Measurements from ENCODE around the gene PRKN. TPM values are rescaled to one million over a fixed set of nuclear protein-coding genes. Genes with fewer than 3 reads are reported as not detected.

The PRKN gene
- total and polyA plus RNA-seq, 9 of the 15 experiments (the other 6 are each of a cell fraction or from before 2014, with no cell fraction given) = 0.03 to 0.96 (median 0.15) TPM; not detected in 2

- Histone ChIP-seq H2AFZ (ENCODE audit: low read depth, low read length) (no peak overlapping the region), H3K79me2 (ENCODE audit: control insufficient read depth, insufficient read depth, low read length) (no peaks in the 10 kb centered on the region), H3K9ac (ENCODE audit: insufficient read depth in 1 of 2, low read depth in 2 of 2, low read length in 2 of 2) (no peak overlapping the region), H3K9me1 (ENCODE audit: control insufficient read depth, insufficient read depth, low read length) (no peaks in the 10 kb centered on the region), H3K9me3 (replicated peaks; ENCODE audit: control insufficient read depth, insufficient read depth, low read depth, low read length) (no peaks in the 10 kb centered on the region), H3K27me3 (ENCODE audit: control insufficient read depth in 2 of 2, insufficient read depth in 2 of 2, low read length in 2 of 2) (peaks cover 18 to 32% of the 10 kb centered on the region in 2 experiments; a peak in 4 of 5 replicates), H3K4me3 (no peak overlapping the region), H3K4me1 (replicated peaks in 1 of 2; ENCODE audit: control insufficient read depth in 2 of 2, insufficient read depth in 2 of 2, low read length in 2 of 2) (no peaks in the 10 kb centered on the region), H3K4me2 (ENCODE audit: insufficient read depth, low read length) (no peak overlapping the region), H4K20me1 (replicated peaks; ENCODE audit: control insufficient read depth, insufficient read depth, low read length) (no peaks in the 10 kb centered on the region), H3K36me3 (ENCODE audit: control insufficient read depth, insufficient read depth, low read length) (no peaks in the 10 kb centered on the region), H3K27ac (ENCODE audit: extremely low read depth, low read depth, low read length) (no peak overlapping the region)
- TF ChIP-seq RBM25 (IDR thresholded peaks at IDR 0.05; ENCODE audit: low read depth, low read length, severe bottlenecking) = peak; percentile 44
- TF ChIP-seq CREB1 (IDR thresholded peaks at IDR 0.05) = no peak
- no peak for TF ChIP-seq CREB1 (CRISPR knock-in tag; IDR thresholded peaks at IDR 0.05)
- CTCF ChIA-PET (ENCODE audit: low intra/inter-chr PET ratio) = no interaction called here
- FAIRE-seq (no peak), ATAC-seq (peak; percentile 32; the same call in 1 of the 3 replicates), DNase-seq (ENCODE audit: extremely low read depth in 1 of 4, low spot score in 3 of 4) (no peak)
- WGBS (ENCODE audit: insufficient coverage, low coverage, missing lambda C conversion rate) = 3% methylated on average over 14 of the region's 14 CpGs
- BruUV-seq (replicated peaks) = no TSS peak
- in situ Hi-C loops (cut with MboI) = no loop called here
- POLR2A ChIA-PET = interaction anchor here (0.6 kb wide), 1 partner anchor 1577 kb away, joined by 5 read pairs; no protein-coding TSS in a partner anchor
- intact Hi-C loops (cut with micrococcal nuclease) = no loop called here
Observed at GRCh38 chr6:161838306-161839035, 889.1 kb downstream of the PRKN start.

- WGBS (ENCODE audit: insufficient coverage, low coverage, missing lambda C conversion rate) = 4% methylated on average over 2 of the region's 2 CpGs
- no TSS peak for BruUV-seq (replicated peaks)
- H3K9me1 ChIP-seq (ENCODE audit: control insufficient read depth, insufficient read depth, low read length) = no peaks in the 10 kb centered on the region
- H2AFZ ChIP-seq (ENCODE audit: low read depth, low read length) = no peak overlapping the region
- FAIRE-seq = no peak
- ChIA-PET POLR2A (no interaction called here), CTCF (ENCODE audit: low intra/inter-chr PET ratio) (no interaction called here)
- H3K27me3 ChIP-seq (ENCODE audit: control insufficient read depth in 2 of 2, insufficient read depth in 2 of 2, low read length in 2 of 2) = peaks cover 23 to 38% of the 10 kb centered on the region in 2 experiments; a peak in 4 of 5 replicates
- H4K20me1 ChIP-seq (replicated peaks; ENCODE audit: control insufficient read depth, insufficient read depth, low read length) = no peaks in the 10 kb centered on the region
- intact Hi-C loops (cut with micrococcal nuclease) = no loop called here
- H3K9me3 ChIP-seq (replicated peaks; ENCODE audit: control insufficient read depth, insufficient read depth, low read depth, low read length) = no peaks in the 10 kb centered on the region
- H3K4me1 ChIP-seq (replicated peaks in 1 of 2; ENCODE audit: control insufficient read depth in 2 of 2, insufficient read depth in 2 of 2, low read length in 2 of 2) = no peaks in the 10 kb centered on the region
- DNase-seq (ENCODE audit: extremely low read depth in 1 of 4, low spot score in 3 of 4) = no peak
- in situ Hi-C loops (cut with MboI) = no loop called here
- no peak overlapping the region for H3K4me2 ChIP-seq (ENCODE audit: insufficient read depth, low read length)
- H3K36me3 ChIP-seq (ENCODE audit: control insufficient read depth, insufficient read depth, low read length) = no peaks in the 10 kb centered on the region
- no peak overlapping the region for H3K4me3 ChIP-seq
- ATAC-seq = no peak
- H3K27ac ChIP-seq (ENCODE audit: extremely low read depth, low read depth, low read length) = no peak overlapping the region
- no peak overlapping the region for H3K9ac ChIP-seq (ENCODE audit: insufficient read depth in 1 of 2, low read depth in 2 of 2, low read length in 2 of 2)
- H3K79me2 ChIP-seq (ENCODE audit: control insufficient read depth, insufficient read depth, low read length) = no peaks in the 10 kb centered on the region
- TF ChIP-seq RUNX1 (IDR thresholded peaks at IDR 0.05; ENCODE audit: low read depth) (no peak), SP1 (CRISPR knock-in tag; IDR thresholded peaks at IDR 0.05) (no peak)
Observed at GRCh38 chr6:161837854-161838253, 889.7 kb downstream of the PRKN start.
